ENCODE measurements around the gene AMHR2. TPM values are rescaled to one million over a fixed set of nuclear protein-coding genes. Genes with fewer than 3 reads are reported as not detected.

AMHR2 gene
- polyA plus RNA-seq, 1 donor, result not detected

Other genes with a start within 250 kb of the AMHR2 start
- 28.3 TPM for gene ZNF740, start 243.1 kb upstream of the AMHR2 start, polyA plus RNA-seq (ENCODE audit: insufficient read length)
- 60.7 TPM for gene CSAD, start 242.9 kb upstream of the AMHR2 start, polyA plus RNA-seq (ENCODE audit: insufficient read length)
- gene ITGB7, start 216.6 kb upstream of the AMHR2 start, polyA plus RNA-seq (ENCODE audit: insufficient read length), result 0.76 TPM
- gene RARG, start 191.6 kb upstream of the AMHR2 start, polyA plus RNA-seq (ENCODE audit: insufficient read length), result 24.8 TPM
- gene ESPL1, start 155.6 kb upstream of the AMHR2 start, polyA plus RNA-seq (ENCODE audit: insufficient read length), result 5.1 TPM
- gene PFDN5, start 128.3 kb upstream of the AMHR2 start, polyA plus RNA-seq (ENCODE audit: insufficient read length), result 416 TPM
- 38.9 TPM for gene MYG1, start 124.2 kb upstream of the AMHR2 start, polyA plus RNA-seq (ENCODE audit: insufficient read length)
- 55.9 TPM for gene AAAS, start 102.2 kb upstream of the AMHR2 start, polyA plus RNA-seq (ENCODE audit: insufficient read length)
- 0.13 TPM for gene SP7, start 87.5 kb upstream of the AMHR2 start, polyA plus RNA-seq (ENCODE audit: insufficient read length)
- 39.9 TPM for gene SP1, start 43.7 kb upstream of the AMHR2 start, polyA plus RNA-seq (ENCODE audit: insufficient read length)
- 50.8 TPM for gene PRR13, start 17.9 kb downstream of the AMHR2 start, polyA plus RNA-seq (ENCODE audit: insufficient read length)
- gene PCBP2, start 28.2 kb downstream of the AMHR2 start, polyA plus RNA-seq (ENCODE audit: insufficient read length), result 560 TPM
- gene MAP3K12, start 75.6 kb downstream of the AMHR2 start, polyA plus RNA-seq (ENCODE audit: insufficient read length), result 18.4 TPM
- 24.7 TPM for gene TARBP2, start 77.4 kb downstream of the AMHR2 start, polyA plus RNA-seq (ENCODE audit: insufficient read length)
- 0.48 TPM for gene NPFF, start 83.6 kb downstream of the AMHR2 start, polyA plus RNA-seq (ENCODE audit: insufficient read length)
- 54.4 TPM for gene ATF7, start 202.5 kb downstream of the AMHR2 start, polyA plus RNA-seq (ENCODE audit: insufficient read length)

Measured in hindlimb muscle (tissue), 1 donor.